GM12892 (cell line): ENCODE results near the gene GABRQ.
A peak's percentile ranks its signal among the peaks of the same experiment; 100 is the strongest.
"Not testable (repeated sequence)": the region's sequence is repeated elsewhere in the genome, so short reads cannot be mapped to it uniquely, and the experiment has no call there.

Source experiments
- DNase-seq: peaks from one replicate; pipeline ENCODE4 v3.0.0; 2011; ENCODE audit not compliant: insufficient read length
- FAIRE-seq: peaks from 2 replicates; lab custom pipeline; 2011; peaks lifted over from hg19 to GRCh38; lab: Jason Lieb, UNC
- POLR2A ChIP-seq: IDR thresholded peaks from 2 replicates; pipeline ENCODE4 v1.6.1; 2011; ENCODE audit warnings: low read depth, low read length, control low read depth
- POLR2AphosphoS5 ChIP-seq: IDR thresholded peaks from 2 replicates; pipeline ENCODE4 v1.6.1; 2011; ENCODE audit warnings: low read depth, low read length, control low read depth
- TAF1 ChIP-seq: IDR thresholded peaks from 2 replicates; pipeline ENCODE4 v1.6.1; 2011; ENCODE audit warnings: low read depth, mild to moderate bottlenecking, control low read depth, low read length, borderline replicate concordance

GABRQ gene

GRCh38 chrX:152663086-152663485, 25.4 kb downstream of the GABRQ start:
- DNase-seq = no peak
- no peak for TF ChIP-seq POLR2AphosphoS5
- no peak for TF ChIP-seq TAF1
- TF ChIP-seq POLR2A = no peak
- FAIRE-seq = no peak

- DNase-seq = no peak
- no peak for FAIRE-seq
- TF ChIP-seq TAF1 (no peak), POLR2AphosphoS5 (no peak), POLR2A (no peak)
Measured at GRCh38 chrX:152674135-152674534, 36.4 kb downstream of the GABRQ start.

- not testable (repeated sequence) for FAIRE-seq, DNase-seq
Measured at GRCh38 chrX:152674652-152675051, 37.0 kb downstream of the GABRQ start.

GRCh38 chrX:152681012-152681411, 43.3 kb downstream of the GABRQ start:
- peak; percentile 97 for FAIRE-seq
- not testable (repeated sequence) for DNase-seq

- FAIRE-seq, DNase-seq: not testable (repeated sequence)
Measured at GRCh38 chrX:152697952-152698931, 60.5 kb downstream of the GABRQ start, which contains the start of gene MAGEA3. Gene MAGEA3, plus strand, starts transcription at chrX:152698794. Its CDS starts 2,039 bp downstream, at chrX:152700833.

GRCh38 chrX:152700390-152700789, 62.7 kb downstream of the GABRQ start:
- not testable (repeated sequence) for DNase-seq, FAIRE-seq

GRCh38 chrX:152706500-152706899, 68.8 kb downstream of the GABRQ start:
- DNase-seq, FAIRE-seq: not testable (repeated sequence)
